GM21737 (cell line): Measurements from ENCODE around the gene ESRP2.

Experiments
- ATAC-seq: cut with Tn5 transposase; IDR thresholded peaks from one replicate; pipeline ENCODE4 v1.9.1; 2021; ENCODE audit warnings: mild to moderate bottlenecking, moderate library complexity; ENCODE audit not compliant: unreplicated experiment

ESRP2 gene

GRCh38 chr16:68235887-68236136 lies at the start of gene ESRP2:
TSS of gene ESRP2 (minus strand) at chr16:68236127. CDS start at chr16:68236045, 82 bp downstream.
- ATAC-seq = no peak

GRCh38 chr16:68285683-68286082 lies 49.8 kb upstream of the ESRP2 start:
- no peak for ATAC-seq

- peak; percentile 44 for ATAC-seq
These were observed 48.9 kb upstream of the ESRP2 start for GRCh38 chr16:68284847-68285246.

- ATAC-seq = no peak
These were observed 48.1 kb upstream of the ESRP2 start for GRCh38 chr16:68283801-68284598.

- ATAC-seq = no peak
These were observed 47.4 kb upstream of the ESRP2 start for GRCh38 chr16:68283346-68283745.

GRCh38 chr16:68282064-68282452 lies 46.1 kb upstream of the ESRP2 start:
- ATAC-seq = no peak

GRCh38 chr16:68281368-68282063 lies 45.6 kb upstream of the ESRP2 start:
- ATAC-seq = no peak

- no peak for ATAC-seq
These were observed 44.0 kb upstream of the ESRP2 start for GRCh38 chr16:68279726-68280558.

- ATAC-seq = no peak
These were observed 40.3 kb upstream of the ESRP2 start for GRCh38 chr16:68276223-68276622.

- ATAC-seq = peak; percentile 42
These were observed 39.8 kb upstream of the ESRP2 start for GRCh38 chr16:68275611-68276191.

GRCh38 chr16:68274441-68274840 lies 38.5 kb upstream of the ESRP2 start:
- no peak for ATAC-seq

- ATAC-seq = no peak
These were observed 38.0 kb upstream of the ESRP2 start for GRCh38 chr16:68273896-68274295.

- no peak for ATAC-seq
These were observed 37.5 kb upstream of the ESRP2 start for GRCh38 chr16:68273459-68273858.

GRCh38 chr16:68272507-68273209 lies 36.7 kb upstream of the ESRP2 start:
- ATAC-seq = no peak

- ATAC-seq = no peak
These were observed 34.4 kb upstream of the ESRP2 start for GRCh38 chr16:68270353-68270752.

- no peak for ATAC-seq
These were observed 33.9 kb upstream of the ESRP2 start for GRCh38 chr16:68269793-68270192.

GRCh38 chr16:68267612-68268405 lies 31.9 kb upstream of the ESRP2 start:
- ATAC-seq = no peak

GRCh38 chr16:68265078-68265920 lies 29.4 kb upstream of the ESRP2 start:
- no peak for ATAC-seq
